HG03571 (cell line): ENCODE results near the gene ST8SIA6.
"Not testable (repeated sequence)": the region's sequence is repeated elsewhere in the genome, so short reads cannot be mapped to it uniquely, and the experiment has no call there.

Experiments used
- ATAC-seq: cut with Tn5 transposase; IDR thresholded peaks from one replicate; pipeline ENCODE4 v1.9.1; 2021; ENCODE audit not compliant: unreplicated experiment

ST8SIA6 gene

GRCh38 chr10:17427201-17427600 is 27.2 kb downstream of the ST8SIA6 start:
- ATAC-seq = no peak

- ATAC-seq = no peak
Observed at GRCh38 chr10:17426263-17426750, 28.1 kb downstream of the ST8SIA6 start.

- no peak for ATAC-seq
Observed at GRCh38 chr10:17425584-17426262, 28.7 kb downstream of the ST8SIA6 start.

DNA sequence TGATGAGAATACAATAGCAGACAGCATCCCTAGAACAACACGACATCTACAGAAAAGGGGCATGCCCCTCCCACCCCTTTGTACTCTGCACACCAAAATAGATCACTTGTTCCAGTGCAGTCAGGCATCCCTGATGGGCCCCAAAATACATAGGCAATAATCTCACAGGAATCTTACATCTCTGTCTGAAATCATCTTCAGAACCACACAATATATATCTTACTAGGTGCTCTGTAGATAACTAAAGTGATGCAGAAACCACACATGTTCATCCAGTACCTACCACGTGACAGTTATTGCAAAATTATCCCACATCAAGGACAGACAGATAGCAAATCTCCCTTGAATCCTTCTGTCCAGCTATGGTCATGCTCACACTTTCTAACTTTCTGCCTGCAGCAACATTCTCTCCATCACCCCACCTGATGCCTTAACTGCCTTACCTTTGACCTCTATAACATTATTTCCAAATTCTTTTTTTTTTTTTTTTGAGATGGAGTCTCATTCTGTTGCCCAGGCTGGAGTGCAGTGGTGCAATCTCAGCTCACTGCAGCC is 30.7 kb downstream of the ST8SIA6 start:
- no peak for ATAC-seq

- no peak for ATAC-seq
Observed at GRCh38 chr10:17422931-17423330, 31.5 kb downstream of the ST8SIA6 start.

GRCh38 chr10:17418249-17418648 is 36.1 kb downstream of the ST8SIA6 start:
- ATAC-seq = no peak

- no peak for ATAC-seq
Observed at GRCh38 chr10:17416442-17417211, 37.8 kb downstream of the ST8SIA6 start.

- no peak for ATAC-seq
Observed at GRCh38 chr10:17415046-17415658, 39.2 kb downstream of the ST8SIA6 start.

DNA sequence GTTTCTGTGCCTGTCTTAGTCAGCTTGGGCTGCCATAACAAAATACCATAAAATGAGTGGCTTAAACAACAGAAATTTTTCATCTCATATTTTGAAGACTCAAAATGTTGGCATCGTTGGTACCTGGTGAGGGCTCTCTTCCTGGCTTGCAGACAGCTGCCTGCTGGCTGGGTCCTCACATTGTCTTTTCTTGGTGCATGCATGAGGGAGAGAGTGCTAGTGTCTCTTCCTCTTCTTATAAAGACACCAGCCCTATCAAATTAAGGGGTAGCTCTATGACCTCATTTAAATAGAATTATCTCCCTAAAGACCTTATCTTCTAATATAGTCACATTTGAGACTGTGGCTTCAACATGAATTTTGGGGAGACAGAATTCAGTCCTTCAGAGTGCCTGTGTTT is 39.9 kb downstream of the ST8SIA6 start:
- no peak for ATAC-seq

- no peak for ATAC-seq
Observed at GRCh38 chr10:17413876-17414275, 40.5 kb downstream of the ST8SIA6 start.

DNA sequence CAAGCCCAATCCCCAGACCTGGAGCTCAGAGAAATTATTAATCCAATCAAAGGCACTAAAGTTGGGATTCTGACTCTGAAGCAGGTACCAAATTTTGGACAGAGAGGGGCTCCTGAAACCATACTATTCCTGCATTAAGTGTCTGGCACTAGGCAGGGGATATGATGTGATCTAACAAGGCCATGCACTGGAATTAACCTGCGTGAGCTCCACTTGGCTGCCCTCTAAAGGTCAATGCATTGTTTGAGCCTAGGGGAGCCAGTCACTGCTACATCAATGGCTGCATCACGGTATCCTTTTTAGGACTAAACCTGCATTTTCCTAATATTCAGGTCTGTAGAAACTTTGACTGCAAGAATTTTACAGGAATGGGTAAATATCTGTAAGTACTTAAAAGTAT is 42.1 kb downstream of the ST8SIA6 start:
- ATAC-seq = no peak

GRCh38 chr10:17410907-17411306 is 43.5 kb downstream of the ST8SIA6 start:
- no peak for ATAC-seq

- no peak for ATAC-seq
Observed at GRCh38 chr10:17409170-17409733, 45.1 kb downstream of the ST8SIA6 start.

DNA sequence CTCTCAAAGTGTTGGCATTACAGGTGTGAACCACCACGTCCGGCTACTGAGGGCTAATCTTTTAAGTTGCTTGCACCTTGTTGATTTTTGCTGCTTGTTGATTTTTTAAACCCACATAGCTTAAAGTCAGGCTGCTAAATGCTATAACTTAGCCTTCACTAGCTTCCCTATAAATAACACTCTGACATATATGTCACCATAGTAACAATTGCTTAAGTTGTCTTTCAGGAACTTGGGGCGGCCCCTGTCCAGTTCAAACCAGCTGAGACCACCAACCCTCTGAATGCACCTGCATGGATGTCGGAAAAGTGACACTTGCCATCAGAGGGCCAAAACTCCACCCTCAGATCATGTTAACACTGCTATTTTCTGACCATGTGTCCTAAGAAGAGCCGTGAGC is 47.3 kb downstream of the ST8SIA6 start:
- no peak for ATAC-seq

DNA sequence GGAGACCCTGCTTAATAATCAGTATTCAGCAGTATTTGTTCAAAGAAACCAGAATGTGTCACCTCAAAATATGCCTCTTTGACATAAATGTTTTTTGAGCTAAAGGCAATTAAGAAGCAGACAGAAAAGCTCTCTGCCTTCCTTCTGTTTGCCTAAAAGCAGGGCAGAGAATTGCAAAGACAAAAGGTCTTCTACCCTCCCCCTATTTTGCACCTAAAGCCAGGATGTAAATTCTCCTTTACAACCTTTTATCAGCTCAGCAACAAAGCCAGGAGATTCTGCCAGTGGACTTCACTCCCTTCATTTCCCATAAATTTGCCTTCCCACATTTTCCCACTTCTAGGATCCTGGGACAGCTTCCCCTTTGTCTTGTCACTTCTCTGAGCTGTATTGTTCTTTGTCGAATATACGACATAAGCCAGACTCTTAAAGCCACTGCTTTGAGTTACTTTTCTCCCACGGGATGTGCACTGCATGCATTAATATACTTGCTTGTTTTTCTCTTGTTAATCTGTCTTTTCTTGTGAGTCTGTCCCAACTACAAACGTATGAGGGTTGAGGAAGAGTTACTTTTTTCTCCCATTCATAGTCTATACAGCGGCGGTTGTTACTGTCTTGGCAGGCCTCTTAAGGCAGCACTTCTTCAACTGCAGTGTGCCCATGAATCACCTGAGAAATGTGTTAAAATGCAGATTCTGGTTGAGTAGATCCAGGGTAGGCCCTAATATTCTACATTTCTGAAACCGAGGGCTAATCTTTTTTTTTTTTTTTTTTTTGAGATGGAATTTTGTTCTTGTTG is 48.2 kb downstream of the ST8SIA6 start:
- ATAC-seq = no peak

DNA sequence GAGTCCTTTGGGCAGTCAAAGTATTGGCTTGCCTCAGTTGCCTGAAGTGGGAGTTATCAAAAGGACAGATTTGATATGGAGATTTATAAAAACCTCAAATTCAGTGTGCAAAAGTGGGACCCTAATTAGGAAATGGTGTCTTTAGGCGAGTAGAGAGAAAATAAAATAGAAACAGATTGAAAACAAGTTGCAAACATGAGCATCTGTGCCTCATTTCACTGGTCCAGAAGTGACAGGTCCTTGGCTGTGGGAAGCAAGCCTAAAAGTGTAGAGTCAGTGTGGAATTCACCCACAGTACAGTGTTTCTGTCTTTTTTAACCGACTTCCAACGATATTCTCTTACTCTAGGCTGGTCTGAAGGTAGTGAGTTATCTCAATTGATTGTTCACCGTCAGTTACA is 51.2 kb downstream of the ST8SIA6 start:
- no peak for ATAC-seq

DNA sequence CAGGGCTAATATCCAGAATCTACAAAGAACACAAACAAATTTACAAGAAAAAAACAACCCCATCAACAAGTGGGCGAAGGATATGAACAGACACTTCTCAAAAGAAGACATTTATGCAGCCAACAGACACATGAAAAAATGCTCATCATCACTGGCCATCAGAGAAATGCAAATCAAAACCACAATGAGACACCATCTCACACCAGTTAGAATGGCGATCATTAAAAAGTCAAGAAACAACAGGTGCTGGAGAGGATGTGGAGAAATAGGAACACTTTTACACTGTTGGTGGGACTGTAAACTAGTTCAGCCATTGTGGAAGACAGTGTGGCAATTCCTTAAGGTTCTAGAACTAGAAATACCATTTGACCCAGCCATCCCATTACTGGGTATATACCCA is 52.4 kb downstream of the ST8SIA6 start:
- ATAC-seq = not testable (repeated sequence)

DNA sequence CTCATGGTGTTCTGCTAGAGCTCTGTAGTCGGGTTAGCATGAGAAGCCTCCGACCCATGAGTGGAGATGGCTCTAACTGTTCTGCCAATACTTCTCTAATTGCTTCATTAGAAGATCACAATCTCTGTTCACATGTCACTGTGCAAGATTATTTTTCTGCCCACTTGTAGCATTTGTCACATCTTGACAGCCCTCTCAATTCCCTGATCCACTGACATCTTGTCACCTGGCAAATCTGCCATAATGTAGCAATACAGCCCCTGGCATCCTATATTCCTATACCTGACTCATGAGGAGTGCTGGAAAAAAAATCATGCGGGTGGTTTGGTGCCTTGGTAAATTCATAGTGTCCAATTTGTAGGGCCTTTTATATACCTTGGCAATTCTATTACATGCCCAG is 58.4 kb downstream of the ST8SIA6 start:
- no peak for ATAC-seq

- no peak for ATAC-seq
Observed at GRCh38 chr10:17394854-17395253, 59.5 kb downstream of the ST8SIA6 start.

DNA sequence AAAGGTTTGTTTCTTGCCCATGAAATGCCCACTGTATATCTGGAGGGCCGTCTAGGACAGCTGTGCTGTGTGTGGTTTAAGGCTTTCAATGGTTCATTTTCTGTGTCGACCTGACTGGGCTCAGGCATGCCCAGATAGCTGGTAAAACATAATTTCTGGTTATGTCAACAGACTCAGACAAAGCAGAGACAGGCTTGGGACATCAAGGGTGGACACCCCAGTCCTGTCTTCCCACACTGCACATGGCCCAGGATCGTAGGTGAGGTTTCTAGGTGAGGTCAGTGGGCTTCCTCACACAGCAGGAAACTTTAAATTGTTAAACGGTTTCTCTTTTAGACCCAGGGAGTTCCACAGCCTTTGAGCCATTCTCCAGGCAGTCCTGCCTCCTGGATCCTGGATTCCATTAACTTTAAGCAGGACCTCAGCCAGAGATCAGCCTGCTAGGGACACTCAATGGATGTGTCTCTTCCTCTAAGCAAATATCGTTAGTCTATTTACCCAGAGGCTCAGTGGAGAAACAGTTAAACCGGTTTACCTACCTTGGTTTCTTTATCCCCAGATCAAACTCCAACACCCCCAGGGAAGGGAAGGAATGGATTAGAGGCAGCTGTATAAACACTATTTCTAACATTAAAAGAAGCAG is 66.4 kb downstream of the ST8SIA6 start:
- ATAC-seq = no peak
